Esophagus (tissue), 2 donors: ENCODE data around the gene TIGIT. TPM values are rescaled to one million over a fixed set of nuclear protein-coding genes. Genes with fewer than 3 reads are reported as not detected.
"Not testable (repeated sequence)": the region's sequence is repeated elsewhere in the genome, so short reads cannot be mapped to it uniquely, and the experiment has no call there.

ENCODE experiments used
- H3K27ac ChIP-seq, 2 donors: one replicate each; pipeline ENCODE4 v1.5.1; 2013; ENCODE audit warnings: low read depth in 2 of 2, mild to moderate bottlenecking in 2 of 2, inconsistent platforms in 1 of 2, low read length in 1 of 2, moderate library complexity in 1 of 2
- H3K27me3 ChIP-seq, 2 donors: one replicate each; pipeline ENCODE4 v1.6.1; 2013; ENCODE audit warnings: low read length in 2 of 2, control low read depth in 1 of 2, mild to moderate bottlenecking in 1 of 2; ENCODE audit not compliant: insufficient read depth in 2 of 2, control insufficient read depth in 1 of 2
- H3K36me3 ChIP-seq, 2 donors: one replicate each; pipeline ENCODE4 v1.6.1; 2013; ENCODE audit warnings: low read length in 1 of 2; ENCODE audit not compliant: control insufficient read depth in 2 of 2, insufficient read depth in 2 of 2
- H3K4me1 ChIP-seq, 2 donors: one replicate each; pipeline ENCODE4 v1.6.1; 2013; ENCODE audit warnings: low read length in 1 of 2; ENCODE audit not compliant: control insufficient read depth in 2 of 2, insufficient read depth in 2 of 2
- H3K4me3 ChIP-seq, 2 donors: one replicate each; pipeline ENCODE4 v1.5.1; 2013; ENCODE audit warnings: low read length in 2 of 2, mild to moderate bottlenecking in 2 of 2, low read depth in 1 of 2, moderate library complexity in 1 of 2
- H3K9me3 ChIP-seq, 2 donors: one replicate each; pipeline ENCODE4 v1.6.1; 2013; ENCODE audit warnings: mild to moderate bottlenecking in 2 of 2, low read depth in 1 of 2, low read length in 1 of 2, moderate library complexity in 1 of 2; ENCODE audit not compliant: control insufficient read depth in 2 of 2, insufficient read depth in 1 of 2
- WGBS, 2 donors: extraction: QIAGEN DNeasy Blood & Tissue Kit; methylation state at CpG; one replicate each; pipeline ENCODE4 v1.1.7; 2013; 5-methylcytosine and 5-hydroxymethylcytosine counted together
- polyA plus RNA-seq, 2 donors: library from polyadenylated mRNA; stranded (reverse); fragments of 200-250 nt; gene quantifications; one replicate each; pipeline ENCODE4 v1.2.3, GENCODE V29; 2013
- donor health status: healthy with polysubstance abuse.
- donor health status: Bipolar disorder and iron deficiency.

TIGIT gene
- under 1 TPM; 0.39 to 0.41 TPM for polyA plus RNA-seq

DNA sequence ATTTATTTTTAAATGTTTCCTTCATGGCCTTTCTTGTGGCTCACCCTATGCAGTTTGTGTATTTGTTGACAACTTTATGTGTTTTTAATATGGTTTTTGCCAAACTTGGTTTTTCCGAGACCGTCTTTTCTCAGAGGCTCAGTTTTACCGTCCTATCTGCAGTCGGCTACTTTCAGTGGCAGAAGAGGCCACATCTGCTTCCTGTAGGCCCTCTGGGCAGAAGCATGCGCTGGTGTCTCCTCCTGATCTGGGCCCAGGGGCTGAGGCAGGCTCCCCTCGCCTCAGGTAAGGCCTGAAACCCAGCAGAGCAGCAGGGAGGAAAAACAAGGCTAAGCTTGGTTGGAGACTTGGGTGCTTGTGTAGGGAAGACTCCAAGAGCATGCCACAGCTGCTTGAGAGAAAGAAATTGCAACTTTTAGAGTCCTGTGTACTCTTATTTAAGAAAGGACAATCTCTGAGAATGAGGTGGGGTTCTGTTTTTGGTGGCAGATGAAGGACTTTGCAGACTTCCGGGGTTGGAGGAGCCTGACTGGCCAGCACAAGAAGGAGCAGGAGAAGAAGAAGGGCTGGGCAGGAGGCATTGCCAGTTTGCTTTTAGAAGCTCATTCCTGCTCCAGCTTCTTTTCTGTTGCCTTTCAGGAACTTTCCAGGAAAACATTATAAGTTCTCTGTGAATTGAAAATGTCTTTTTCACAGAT lies at the start of gene TIGIT:
TSS of gene TIGIT (plus strand) at position 191 of the 698 bp plus-strand sequence. CDS start at position 225, 34 bp downstream.
- Histone ChIP-seq H3K36me3 (no peaks in the 10 kb centered on the region), H3K27me3 (no peaks in the 10 kb centered on the region), H3K4me1 (no peaks in the 10 kb centered on the region), H3K9me3 (no peaks in the 10 kb centered on the region), H3K27ac (peak within 1 kb of the TSS in 1 of 2 donors; percentile 50), H3K4me3 (no peak within 1 kb of the TSS)
- WGBS, 2 donors, result 84 to 85% methylated on average over 7 of the region's 7 CpGs

DNA sequence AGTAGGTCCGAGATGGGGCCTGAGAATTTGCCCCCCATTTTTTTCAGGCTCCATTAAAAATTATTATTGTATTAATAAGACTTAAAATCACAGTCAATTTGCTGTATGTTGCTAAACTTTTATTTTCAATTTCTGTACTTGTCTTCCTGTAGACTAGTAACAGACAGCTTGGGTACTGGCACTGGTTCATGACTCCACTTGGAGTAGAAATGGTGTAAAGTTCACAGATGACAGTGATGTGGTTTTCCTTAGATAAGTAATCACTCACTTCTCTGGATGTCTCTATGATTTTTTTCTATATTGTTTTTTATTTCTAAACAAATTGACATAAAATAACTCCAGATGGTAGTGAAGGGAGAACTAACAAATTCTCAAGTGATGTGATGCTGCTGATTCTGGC lies 40.9 kb upstream of the TIGIT start:
- Histone ChIP-seq H3K36me3 (no peaks in the 10 kb centered on the region), H3K27me3 (no peaks in the 10 kb centered on the region), H3K9me3 (no peaks in the 10 kb centered on the region), H3K27ac (no peak overlapping the region), H3K4me1 (no peaks in the 10 kb centered on the region), H3K4me3 (no peak overlapping the region)
- 72 to 84% methylated on average over 1 of the region's 1 CpG for WGBS, 2 donors

DNA sequence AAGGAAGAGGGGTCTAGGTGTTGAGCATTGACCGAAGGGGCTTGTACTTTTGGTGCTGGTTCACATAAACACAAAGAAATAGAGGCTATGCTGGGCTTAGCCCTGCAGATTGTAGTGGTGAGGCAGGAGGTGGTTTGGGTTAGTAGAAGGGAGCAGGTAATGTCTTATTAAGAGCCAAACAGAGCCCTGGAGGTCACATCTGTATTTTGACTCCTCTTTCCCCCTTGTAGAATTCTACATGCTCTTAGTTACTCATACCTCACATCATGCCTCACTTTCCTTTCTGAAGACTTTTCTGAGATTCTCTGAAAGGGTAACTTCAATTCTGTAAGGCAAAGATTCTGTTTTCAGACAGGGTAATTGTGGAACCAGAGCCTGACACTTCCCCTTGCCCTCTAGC lies 40.3 kb upstream of the TIGIT start:
- Histone ChIP-seq H3K27ac (no peak overlapping the region), H3K36me3 (no peaks in the 10 kb centered on the region), H3K9me3 (no peaks in the 10 kb centered on the region), H3K4me1 (no peaks in the 10 kb centered on the region), H3K4me3 (no peak overlapping the region), H3K27me3 (no peaks in the 10 kb centered on the region)
- 81 to 86% methylated on average over 1 of the region's 1 CpG for WGBS, 2 donors

DNA sequence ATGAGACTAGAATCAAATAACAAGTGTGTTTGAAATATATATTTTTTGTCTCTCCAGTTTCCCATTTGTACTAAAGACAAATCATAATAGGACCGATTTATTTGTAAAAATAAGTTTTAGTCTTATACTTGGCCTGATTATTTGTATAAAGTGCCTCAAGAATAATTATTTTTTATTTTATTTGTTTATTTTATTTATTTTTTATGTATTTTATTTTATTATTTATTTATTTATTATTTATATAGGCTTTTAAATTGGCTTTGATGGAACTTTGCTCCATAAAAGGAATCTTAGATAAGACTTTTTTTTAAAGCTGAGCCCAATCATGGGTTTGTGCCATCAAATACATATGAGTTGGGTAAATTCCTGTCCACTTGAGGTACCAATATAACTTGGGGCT lies 34.3 kb upstream of the TIGIT start:
- Histone ChIP-seq H3K27me3 (no peaks in the 10 kb centered on the region), H3K36me3 (no peaks in the 10 kb centered on the region), H3K9me3 (no peaks in the 10 kb centered on the region), H3K4me3 (no peak overlapping the region), H3K27ac (no peak overlapping the region), H3K4me1 (no peaks in the 10 kb centered on the region)
- WGBS, 2 donors, result 94 to 96% methylated on average over 1 of the region's 1 CpG

DNA sequence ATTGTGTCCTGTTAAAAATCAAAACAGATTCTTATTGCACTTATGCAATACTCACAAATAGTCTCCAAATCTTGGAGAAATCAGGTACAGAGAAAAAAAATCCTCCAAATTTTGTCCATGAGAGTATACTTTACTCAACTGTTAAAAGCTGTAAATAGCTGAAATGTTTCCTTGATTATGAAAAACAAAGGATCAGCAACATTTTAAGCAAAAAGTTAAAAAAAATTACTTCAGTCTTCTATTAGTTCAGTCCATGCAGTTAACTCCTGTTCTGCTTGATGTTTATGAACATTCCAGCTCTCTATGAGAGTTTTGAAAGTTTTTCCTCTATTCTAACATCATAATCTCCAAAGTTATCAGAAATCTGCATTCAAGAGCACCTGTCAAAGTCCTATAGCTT lies 33.7 kb upstream of the TIGIT start:
- no peaks in the 10 kb centered on the region for H3K4me1 ChIP-seq

DNA sequence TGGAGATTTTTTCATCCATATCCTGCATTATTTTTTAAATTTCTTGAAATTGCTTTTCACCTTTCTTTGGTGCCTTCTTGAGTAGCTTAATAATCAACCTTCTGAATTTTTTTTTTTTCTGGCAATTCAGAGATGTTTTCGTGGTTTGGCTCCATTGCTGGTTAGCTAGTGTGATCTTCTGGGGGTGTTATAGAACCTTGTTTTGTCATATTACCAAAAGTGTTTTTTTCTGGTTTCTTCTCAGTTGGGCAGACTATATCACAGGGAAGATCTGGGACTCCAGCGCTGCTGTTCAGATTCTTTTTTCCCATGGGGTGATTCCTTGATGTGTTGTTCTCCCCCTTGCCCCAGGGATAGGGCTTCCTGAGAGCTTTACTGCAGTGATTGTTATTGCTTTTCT lies 23.8 kb upstream of the TIGIT start:
- Histone ChIP-seq H3K27me3 (no peaks in the 10 kb centered on the region), H3K9me3 (peaks cover 0 to 2% of the 10 kb centered on the region in 2 donors), H3K36me3 (no peaks in the 10 kb centered on the region), H3K4me3 (no peak overlapping the region), H3K4me1 (peaks cover 0 to 2% of the 10 kb centered on the region in 2 donors), H3K27ac (no peak overlapping the region)
- WGBS, 2 donors, result 89 to 94% methylated on average over 2 of the region's 2 CpGs

More for the DNA sequence above, 33.7 kb upstream of the TIGIT start:
- H3K27ac ChIP-seq, result no peak overlapping the region
- no peaks in the 10 kb centered on the region for H3K27me3 ChIP-seq
- H3K4me3 ChIP-seq, result no peak overlapping the region
- no peaks in the 10 kb centered on the region for H3K9me3 ChIP-seq
- H3K36me3 ChIP-seq, result no peaks in the 10 kb centered on the region

DNA sequence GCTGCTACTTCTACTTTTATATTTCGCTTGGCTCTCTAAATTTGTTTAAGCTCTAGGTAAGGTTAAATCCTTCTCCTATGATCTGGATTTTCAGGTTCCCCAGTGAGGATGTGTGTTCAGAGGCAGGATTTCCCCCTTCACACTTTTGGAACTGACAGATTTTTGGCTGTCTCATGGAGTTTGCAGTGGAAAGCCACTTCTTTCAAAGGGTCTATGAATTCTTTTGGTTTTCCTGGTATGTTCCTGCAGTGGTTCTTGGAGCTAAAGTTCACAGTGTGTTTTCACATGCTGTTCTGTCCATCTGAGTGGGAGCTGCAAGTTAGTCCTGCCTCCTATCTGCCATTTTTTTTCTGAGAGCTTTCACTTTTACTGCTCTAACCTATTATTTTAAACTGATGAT lies 21.6 kb upstream of the TIGIT start:
- WGBS, 2 donors, result 69 to 73% methylated on average over 1 of the region's 1 CpG
- H3K9me3 ChIP-seq, result peaks cover 0 to 2% of the 10 kb centered on the region in 2 donors
- H3K27ac ChIP-seq, result no peak overlapping the region
- H3K4me3 ChIP-seq, result no peak overlapping the region
- H3K27me3 ChIP-seq, result no peaks in the 10 kb centered on the region
- no peaks in the 10 kb centered on the region for H3K36me3 ChIP-seq
- H3K4me1 ChIP-seq, result peaks cover 0 to 2% of the 10 kb centered on the region in 2 donors

DNA sequence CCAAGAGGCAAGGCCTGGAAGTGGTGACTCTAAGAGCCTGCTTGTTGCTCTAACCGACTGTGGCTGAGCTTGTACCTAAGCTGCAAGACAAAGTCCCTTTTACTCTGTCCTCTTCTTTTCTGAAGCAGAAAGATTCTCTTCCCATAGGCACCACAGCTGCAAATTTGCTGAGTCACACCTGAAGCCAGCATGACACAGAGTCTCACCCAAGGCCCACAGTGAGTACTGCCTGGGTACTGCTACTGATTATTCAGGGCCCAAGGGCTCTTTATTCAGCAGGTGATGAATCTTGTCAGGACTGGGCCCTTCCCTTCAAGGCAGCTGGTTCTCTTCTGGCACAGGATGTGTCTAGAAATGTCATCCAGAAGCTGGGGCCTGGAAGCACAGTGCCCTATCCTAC lies 18.9 kb upstream of the TIGIT start:
- no peak overlapping the region for H3K4me3 ChIP-seq
- WGBS, 2 donors, result 84 to 96% methylated on average over 1 of the region's 1 CpG
- no peaks in the 10 kb centered on the region for H3K36me3 ChIP-seq
- H3K9me3 ChIP-seq, result peaks cover 0 to 2% of the 10 kb centered on the region in 2 donors
- H3K27me3 ChIP-seq, result no peaks in the 10 kb centered on the region
- H3K27ac ChIP-seq, result no peak overlapping the region
- H3K4me1 ChIP-seq, result peaks cover 0 to 2% of the 10 kb centered on the region in 2 donors

DNA sequence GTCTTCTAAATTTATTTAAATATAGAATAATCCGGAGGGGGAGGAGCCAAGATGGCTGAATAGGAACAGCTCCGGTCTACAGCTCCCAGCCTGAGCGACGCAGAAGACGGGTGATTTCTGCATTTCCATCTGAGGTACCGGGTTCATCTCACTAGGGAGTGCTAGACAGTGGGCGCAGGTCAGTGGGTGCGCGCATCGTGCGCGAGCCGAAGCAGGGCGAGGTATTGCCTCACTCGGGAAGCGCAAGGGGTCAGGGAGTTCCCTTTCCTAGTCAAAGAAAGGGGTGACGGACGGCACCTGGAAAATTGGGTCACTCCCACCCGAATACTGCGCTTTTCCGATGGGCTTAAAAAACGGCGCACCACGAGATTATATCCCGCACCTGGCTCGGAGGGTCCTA lies 17.0 kb upstream of the TIGIT start:
- H3K27me3 ChIP-seq, H3K4me1 ChIP-seq, H3K4me3 ChIP-seq, H3K27ac ChIP-seq, H3K9me3 ChIP-seq, H3K36me3 ChIP-seq: not testable (repeated sequence)
- 96 to 97% methylated on average over 13 to 26 of the region's 26 CpGs for WGBS, 2 donors

DNA sequence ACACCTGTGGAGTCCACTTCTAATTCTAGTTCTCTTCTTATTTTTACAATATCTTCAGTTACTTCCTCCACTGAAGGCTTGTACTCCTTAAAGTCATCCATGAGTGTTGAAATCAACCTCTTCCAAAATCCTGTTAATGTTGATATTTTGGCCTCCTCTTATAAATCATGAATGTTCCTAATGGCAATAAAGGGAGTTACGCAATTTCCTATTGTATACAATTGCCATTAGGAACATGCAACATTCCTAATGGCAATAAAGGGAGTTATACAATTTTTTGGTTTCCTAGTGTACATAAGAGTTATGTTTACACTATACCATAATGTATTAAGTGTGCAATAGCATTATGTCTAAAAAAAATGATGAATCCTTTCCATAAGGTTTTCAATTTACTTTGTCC lies 9.2 kb upstream of the TIGIT start:
- H3K27ac ChIP-seq, result no peak overlapping the region
- no peaks in the 10 kb centered on the region for H3K27me3 ChIP-seq
- H3K4me3 ChIP-seq, result no peak overlapping the region
- H3K36me3 ChIP-seq, result no peaks in the 10 kb centered on the region
- no peaks in the 10 kb centered on the region for H3K4me1 ChIP-seq
- 93 to 96% methylated on average over 1 of the region's 1 CpG for WGBS, 2 donors
- no peaks in the 10 kb centered on the region for H3K9me3 ChIP-seq
